Measurements from ENCODE around the gene EPHA6. TPM values are rescaled to one million over a fixed set of nuclear protein-coding genes. Genes with fewer than 3 reads are reported as not detected.

Gene EPHA6
- total and polyA plus RNA-seq, 2 donors (not counting 1 experiment from before 2014, with no cell fraction given), result not detected

DNA sequence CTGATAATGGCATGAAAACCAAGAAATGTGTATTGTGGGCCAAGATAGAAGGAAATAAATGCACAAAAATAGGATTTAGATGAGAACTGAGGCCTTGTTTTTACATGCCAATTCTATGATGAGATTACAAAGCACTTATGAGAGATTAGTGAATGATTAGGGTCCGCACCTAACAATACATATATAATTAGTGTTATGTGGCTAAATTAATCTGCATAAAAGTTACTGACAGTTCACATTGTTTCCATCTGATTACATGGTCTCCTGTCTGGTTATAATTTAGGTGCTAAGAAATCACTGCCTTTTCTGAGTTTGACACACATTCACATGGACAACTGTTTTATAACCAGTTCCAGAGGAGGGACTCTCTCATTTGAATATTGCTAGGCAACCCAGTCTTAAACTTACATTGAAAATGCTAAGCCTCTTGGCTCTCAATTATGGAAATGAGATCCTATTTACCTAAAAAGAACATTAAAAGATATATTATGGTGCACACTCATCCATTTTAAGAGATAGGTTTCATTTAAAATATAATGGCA, 833.1 kb downstream of the EPHA6 start:
- DNase-seq (no peak), ATAC-seq (ENCODE audit: low read depth) (no peak)
- no peak for TF ChIP-seq EZH2 (IDR thresholded peaks at IDR 0.05; ENCODE audit: borderline replicate concordance, insufficient read depth, low read depth, low read length, poor library complexity, severe bottlenecking)
- TF ChIP-seq, protein P1, sequence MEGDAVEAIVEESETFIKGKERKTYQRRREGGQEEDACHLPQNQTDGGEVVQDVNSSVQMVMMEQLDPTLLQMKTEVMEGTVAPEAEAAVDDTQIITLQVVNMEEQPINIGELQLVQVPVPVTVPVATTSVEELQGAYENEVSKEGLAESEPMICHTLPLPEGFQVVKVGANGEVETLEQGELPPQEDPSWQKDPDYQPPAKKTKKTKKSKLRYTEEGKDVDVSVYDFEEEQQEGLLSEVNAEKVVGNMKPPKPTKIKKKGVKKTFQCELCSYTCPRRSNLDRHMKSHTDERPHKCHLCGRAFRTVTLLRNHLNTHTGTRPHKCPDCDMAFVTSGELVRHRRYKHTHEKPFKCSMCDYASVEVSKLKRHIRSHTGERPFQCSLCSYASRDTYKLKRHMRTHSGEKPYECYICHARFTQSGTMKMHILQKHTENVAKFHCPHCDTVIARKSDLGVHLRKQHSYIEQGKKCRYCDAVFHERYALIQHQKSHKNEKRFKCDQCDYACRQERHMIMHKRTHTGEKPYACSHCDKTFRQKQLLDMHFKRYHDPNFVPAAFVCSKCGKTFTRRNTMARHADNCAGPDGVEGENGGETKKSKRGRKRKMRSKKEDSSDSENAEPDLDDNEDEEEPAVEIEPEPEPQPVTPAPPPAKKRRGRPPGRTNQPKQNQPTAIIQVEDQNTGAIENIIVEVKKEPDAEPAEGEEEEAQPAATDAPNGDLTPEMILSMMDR (IDR thresholded peaks at IDR 0.05), result no peak
- no peaks in the 10 kb centered on the region for H3K4me1 Mint-ChIP-seq
- no peak overlapping the region for H3K4me2 ChIP-seq (replicated peaks; ENCODE audit: low read depth, low read length, poor library complexity, severe bottlenecking)
- no peaks in the 10 kb centered on the region for H3K27me3 Mint-ChIP-seq
- H3K9me3 Mint-ChIP-seq (ENCODE audit: insufficient read depth), result no peaks in the 10 kb centered on the region
- ChIA-PET POLR2A (no interaction called here), CTCF (no interaction called here)
- no peak overlapping the region for H2AFZ ChIP-seq (ENCODE audit: insufficient read depth, low read depth, low read length, poor library complexity, severe bottlenecking)
- no peaks in the 10 kb centered on the region for H3K9me3 ChIP-seq (ENCODE audit: control extremely low read depth in 1 of 3, control insufficient read depth in 2 of 3, insufficient read depth in 1 of 3, low read length in 2 of 3)
- no peak overlapping the region for H3K9ac ChIP-seq (ENCODE audit: low read length)
- intact Hi-C loops (cut with micrococcal nuclease), result no loop called here
- H3K79me2 ChIP-seq (ENCODE audit: control insufficient read depth, insufficient read depth, low read length), result no peaks in the 10 kb centered on the region
- no peak overlapping the region for H3K4me3 Mint-ChIP-seq
- H3K36me3 ChIP-seq (replicated peaks in 1 of 2; ENCODE audit: control extremely low read depth in 1 of 2, control insufficient read depth in 1 of 2, extremely low read depth in 1 of 2, insufficient read depth in 2 of 2, low read length in 1 of 2), result no peaks in the 10 kb centered on the region
- H4K20me1 ChIP-seq (ENCODE audit: control insufficient read depth, insufficient read depth, low read length, poor library complexity, severe bottlenecking), result no peaks in the 10 kb centered on the region
- WGBS (ENCODE audit: insufficient coverage), result no CpG with 5 or more reads among the region's 1 CpG
- H3K27ac Mint-ChIP-seq, result no peak overlapping the region
- H3K27me3 ChIP-seq (replicated peaks in 1 of 4; ENCODE audit: control extremely low read depth in 1 of 4, control insufficient read depth in 3 of 4, insufficient read depth in 4 of 4, low read length in 3 of 4), result no peaks in the 10 kb centered on the region
- no peak overlapping the region for H3K4me3 ChIP-seq (ENCODE audit: control extremely low read depth in 1 of 5, extremely low read depth in 1 of 5, insufficient read depth in 1 of 5, low read depth in 2 of 5, low read length in 4 of 5)
- H3K4me1 ChIP-seq (ENCODE audit: control insufficient read depth in 2 of 2, insufficient read depth in 2 of 2, low read length in 2 of 2), result no peaks in the 10 kb centered on the region
- H3K27ac ChIP-seq (ENCODE audit: low read length in 2 of 2), result no peak overlapping the region

DNA sequence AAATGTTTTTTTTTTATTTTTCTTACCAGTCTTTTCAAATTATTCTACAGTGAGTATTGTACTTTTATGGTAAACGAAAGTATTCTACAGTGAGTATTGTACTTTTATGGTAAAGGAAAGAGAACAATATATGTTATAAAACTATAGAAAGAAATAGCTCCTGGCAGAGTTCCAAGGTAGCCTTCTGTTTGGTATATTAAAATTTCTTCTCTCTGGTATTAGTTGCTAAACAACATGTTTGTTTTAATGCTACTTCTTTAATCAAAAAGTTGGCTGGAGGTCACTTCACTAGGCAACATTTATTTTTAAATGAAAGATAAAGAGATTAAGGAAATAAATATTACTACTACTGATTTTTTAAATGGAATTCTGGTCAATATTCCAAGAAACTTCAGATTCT, 841.6 kb downstream of the EPHA6 start:
- H3K4me1 ChIP-seq (ENCODE audit: control insufficient read depth in 2 of 2, insufficient read depth in 2 of 2, low read length in 2 of 2), result no peaks in the 10 kb centered on the region
- ChIA-PET CTCF (no interaction called here), POLR2A (no interaction called here)
- H3K4me1 Mint-ChIP-seq, result no peaks in the 10 kb centered on the region
- no peak overlapping the region for H3K4me2 ChIP-seq (replicated peaks; ENCODE audit: low read depth, low read length, poor library complexity, severe bottlenecking)
- no peaks in the 10 kb centered on the region for H3K27me3 Mint-ChIP-seq
- H3K27ac Mint-ChIP-seq, result no peak overlapping the region
- ATAC-seq (ENCODE audit: low read depth) (no peak), DNase-seq (no peak)
- H3K27me3 ChIP-seq (replicated peaks in 1 of 4; ENCODE audit: control extremely low read depth in 1 of 4, control insufficient read depth in 3 of 4, insufficient read depth in 4 of 4, low read length in 3 of 4), result no peaks in the 10 kb centered on the region
- no peak overlapping the region for H3K27ac ChIP-seq (ENCODE audit: low read length in 2 of 2)
- no peak overlapping the region for H3K4me3 ChIP-seq (ENCODE audit: control extremely low read depth in 1 of 5, extremely low read depth in 1 of 5, insufficient read depth in 1 of 5, low read depth in 2 of 5, low read length in 4 of 5)
- intact Hi-C loops (cut with micrococcal nuclease), result no loop called here
- no peak overlapping the region for H3K4me3 Mint-ChIP-seq
- H3K9me3 ChIP-seq (ENCODE audit: control extremely low read depth in 1 of 3, control insufficient read depth in 2 of 3, insufficient read depth in 1 of 3, low read length in 2 of 3), result no peaks in the 10 kb centered on the region
- WGBS (ENCODE audit: insufficient coverage), result no CpG with 5 or more reads among the region's 1 CpG
- no peak overlapping the region for H3K9ac ChIP-seq (ENCODE audit: low read length)
- no peak for TF ChIP-seq EZH2 (IDR thresholded peaks at IDR 0.05; ENCODE audit: borderline replicate concordance, insufficient read depth, low read depth, low read length, poor library complexity, severe bottlenecking)
- TF ChIP-seq, protein P1 (IDR thresholded peaks at IDR 0.05), result no peak
- no peak overlapping the region for H2AFZ ChIP-seq (ENCODE audit: insufficient read depth, low read depth, low read length, poor library complexity, severe bottlenecking)
- no peaks in the 10 kb centered on the region for H3K79me2 ChIP-seq (ENCODE audit: control insufficient read depth, insufficient read depth, low read length)
- H3K9me3 Mint-ChIP-seq (ENCODE audit: insufficient read depth), result no peaks in the 10 kb centered on the region
- H3K36me3 ChIP-seq (replicated peaks in 1 of 2; ENCODE audit: control extremely low read depth in 1 of 2, control insufficient read depth in 1 of 2, extremely low read depth in 1 of 2, insufficient read depth in 2 of 2, low read length in 1 of 2), result no peaks in the 10 kb centered on the region
- no peaks in the 10 kb centered on the region for H4K20me1 ChIP-seq (ENCODE audit: control insufficient read depth, insufficient read depth, low read length, poor library complexity, severe bottlenecking)

All from B cell (primary cell).